Measurements from ENCODE around the gene MPZL2.

MPZL2 gene

DNA sequence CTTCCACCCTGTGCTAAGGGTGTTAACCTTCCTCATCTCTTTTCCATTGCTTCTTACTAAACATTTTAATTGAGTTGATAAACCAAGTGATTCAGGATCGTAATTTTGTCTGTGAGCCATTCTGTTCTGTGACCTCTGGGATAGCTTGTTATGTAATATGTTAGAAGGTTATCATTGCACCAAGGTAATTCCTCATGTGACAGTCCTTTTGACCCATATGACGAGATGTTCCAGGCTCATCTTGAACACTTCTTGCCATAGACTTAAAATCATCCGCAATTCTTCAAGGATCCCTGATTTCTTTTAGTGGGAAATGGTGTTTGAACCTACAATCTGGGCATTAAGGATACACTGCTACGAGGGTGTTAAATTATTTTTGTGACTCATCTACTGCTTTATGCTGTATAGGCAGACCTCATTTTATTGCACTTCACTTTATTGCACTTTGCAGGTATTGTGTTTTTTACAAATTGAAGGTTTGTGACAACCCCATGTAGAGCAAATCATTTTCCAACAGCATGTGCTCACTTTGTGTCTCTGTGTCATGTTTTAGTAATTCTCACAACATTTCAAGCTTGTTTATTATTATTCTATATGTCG is 19.0 kb upstream of the MPZL2 start:
- no peak for DNase-seq (ENCODE audit: low read depth)

DNA sequence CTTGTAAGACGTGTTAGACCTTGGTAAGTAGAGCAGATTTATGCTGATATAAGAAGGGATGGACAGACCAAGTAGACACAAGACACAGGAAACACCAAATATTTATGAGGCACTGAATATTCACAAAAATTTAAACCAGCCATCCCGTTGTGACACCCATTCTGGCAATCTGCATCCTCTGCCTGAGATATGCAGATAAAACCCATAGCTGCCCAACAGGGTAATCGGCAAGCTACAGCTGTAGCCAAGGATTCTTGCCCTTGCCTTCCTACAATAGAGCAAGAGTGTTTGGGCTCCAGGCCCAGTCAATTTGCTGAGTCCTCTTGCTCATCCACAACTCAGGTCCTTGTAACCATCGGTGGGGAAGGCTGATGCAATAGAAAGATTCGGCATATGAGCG is 18.5 kb upstream of the MPZL2 start:
- DNase-seq (ENCODE audit: low read depth): no peak

DNA sequence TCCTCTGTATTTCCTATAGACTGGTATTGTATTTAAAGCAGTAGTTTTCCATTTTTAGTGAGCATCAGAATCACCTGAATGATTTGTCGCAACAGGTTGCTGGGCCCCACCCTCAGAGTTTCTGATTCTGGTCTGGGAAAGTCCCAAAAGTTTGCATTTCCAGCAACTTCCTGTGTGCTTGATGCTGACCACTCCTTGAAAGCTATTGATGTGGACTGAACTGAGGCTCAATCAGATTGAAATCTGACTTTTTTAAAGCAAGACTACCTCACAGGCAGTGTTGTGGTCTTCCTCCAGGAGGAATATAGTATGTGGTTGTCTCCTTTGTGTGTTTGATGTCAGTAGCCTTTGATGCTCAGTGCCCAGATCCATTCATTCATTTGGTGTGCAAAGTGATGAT is 17.2 kb upstream of the MPZL2 start:
- DNase-seq (ENCODE audit: low read depth): no peak

DNA sequence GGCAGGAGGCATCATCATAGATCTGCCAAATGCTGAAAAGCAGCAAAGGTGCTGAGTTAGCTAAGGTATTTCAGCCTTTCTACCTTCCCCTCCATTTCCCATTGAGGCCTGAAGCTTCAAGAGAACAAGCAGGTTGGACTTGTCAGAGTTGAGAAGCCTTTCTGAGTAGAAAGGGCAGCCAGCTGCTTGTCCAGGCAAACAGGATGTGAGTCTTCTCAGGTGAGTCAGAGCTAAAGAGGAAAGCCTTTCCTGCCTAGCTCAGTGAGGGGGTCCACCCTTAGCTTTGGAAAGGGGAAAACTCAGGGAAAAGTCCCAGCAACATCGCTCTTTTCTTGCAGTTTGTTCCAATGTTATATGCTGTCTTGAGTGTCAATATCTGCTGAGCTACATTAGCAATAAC is 13.2 kb upstream of the MPZL2 start:
- DNase-seq (ENCODE audit: low read depth): no peak

DNA sequence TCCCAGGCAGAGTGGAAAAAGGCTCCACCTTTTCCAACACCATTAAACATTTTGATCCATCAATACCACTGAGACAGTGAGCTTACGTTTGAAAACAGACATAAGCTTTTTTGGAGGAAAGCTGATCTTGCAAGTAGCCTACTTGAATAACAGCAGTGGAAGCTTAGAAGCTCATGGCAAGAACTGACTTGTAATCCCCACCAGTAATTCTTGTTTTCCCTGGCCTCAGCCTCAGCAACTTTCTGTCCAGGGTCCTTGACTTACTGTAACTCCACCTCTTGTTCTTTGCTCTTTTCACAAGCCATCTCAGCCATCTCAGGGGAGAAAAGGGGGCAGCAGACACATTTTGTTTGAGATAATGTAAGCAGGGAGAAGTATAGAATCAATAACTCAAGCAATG is 12.3 kb upstream of the MPZL2 start:
- no peak for DNase-seq (ENCODE audit: low read depth)

DNA sequence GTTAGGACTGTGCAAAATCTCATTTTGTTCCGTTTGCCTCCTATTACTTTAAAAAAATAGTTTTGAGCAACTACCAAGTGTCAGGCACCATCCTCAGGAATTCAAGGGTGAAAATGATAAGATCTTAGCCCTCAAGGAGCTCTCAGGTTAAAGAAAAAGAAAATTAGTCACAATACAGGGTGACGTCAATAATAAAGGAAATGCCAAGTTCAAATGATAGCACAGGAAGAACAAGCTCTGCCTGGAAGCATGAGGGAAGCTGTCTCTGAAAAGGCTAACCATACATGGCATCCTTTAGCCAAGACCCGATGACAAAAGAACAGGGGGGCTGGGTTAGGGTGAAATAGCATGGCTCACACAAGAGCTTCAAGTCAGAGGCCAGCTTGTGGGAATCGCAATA is 11.1 kb upstream of the MPZL2 start:
- no peak for DNase-seq (ENCODE audit: low read depth)

DNA sequence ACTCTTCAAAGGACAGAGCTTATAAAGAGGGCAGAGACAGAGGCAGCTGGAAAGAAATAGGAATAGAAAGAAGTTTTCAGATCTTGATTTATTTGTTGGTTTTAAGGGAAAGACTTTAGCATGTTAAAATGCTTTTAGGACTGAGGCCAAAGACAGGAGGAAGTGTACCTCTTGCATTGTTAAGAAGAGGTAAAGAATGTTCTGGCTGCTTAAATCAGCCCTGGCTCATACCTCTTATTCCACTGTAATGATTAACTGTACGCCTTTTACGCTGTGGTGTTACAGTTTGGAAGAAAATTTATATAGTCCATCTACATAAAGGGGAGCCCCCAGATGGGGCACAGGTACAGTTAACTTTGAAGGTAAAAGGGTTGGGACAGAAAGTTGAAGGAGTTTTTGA is 10.1 kb upstream of the MPZL2 start:
- no peak for DNase-seq (ENCODE audit: low read depth)

DNA sequence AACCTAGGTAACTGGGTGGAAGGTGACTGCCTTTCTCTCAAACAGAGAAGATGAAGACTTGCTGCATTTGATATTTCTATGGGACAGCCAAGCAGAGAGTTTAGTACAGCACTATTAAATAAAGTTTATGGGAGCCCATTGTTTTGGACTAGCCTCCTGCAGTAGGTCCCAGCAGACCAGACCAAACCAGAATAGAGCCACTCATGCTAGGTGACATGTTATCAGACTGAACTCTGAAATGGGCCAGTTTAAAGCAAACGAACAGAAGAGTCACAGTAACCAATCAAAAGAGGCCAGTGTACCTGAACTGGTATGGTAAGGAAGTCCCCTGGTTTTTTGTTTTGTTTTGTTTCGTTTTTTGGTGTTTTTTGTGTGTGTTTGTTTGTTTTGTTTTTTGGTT is 7.9 kb upstream of the MPZL2 start:
- DNase-seq (ENCODE audit: low read depth): no peak

DNA sequence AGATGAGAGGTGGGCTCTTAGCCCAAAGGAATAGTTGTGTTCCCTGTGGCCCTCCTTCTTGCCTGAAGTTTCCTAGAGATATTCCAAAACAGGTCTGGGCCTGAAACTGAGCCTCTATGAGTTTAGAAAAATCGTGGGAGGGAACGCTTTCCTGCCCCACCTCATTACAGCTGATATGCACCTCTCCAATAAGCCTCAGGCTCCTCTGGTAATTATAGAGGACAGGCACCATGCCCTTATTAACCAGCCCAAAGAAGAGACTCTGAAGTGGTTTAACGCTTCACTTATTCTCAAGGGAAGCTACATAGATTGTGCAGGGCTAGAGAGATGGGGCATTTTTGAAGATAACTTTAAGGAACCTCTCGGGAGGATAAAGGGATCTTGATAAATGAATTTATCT is 3.4 kb upstream of the MPZL2 start:
- no peak for DNase-seq (ENCODE audit: low read depth)

DNA sequence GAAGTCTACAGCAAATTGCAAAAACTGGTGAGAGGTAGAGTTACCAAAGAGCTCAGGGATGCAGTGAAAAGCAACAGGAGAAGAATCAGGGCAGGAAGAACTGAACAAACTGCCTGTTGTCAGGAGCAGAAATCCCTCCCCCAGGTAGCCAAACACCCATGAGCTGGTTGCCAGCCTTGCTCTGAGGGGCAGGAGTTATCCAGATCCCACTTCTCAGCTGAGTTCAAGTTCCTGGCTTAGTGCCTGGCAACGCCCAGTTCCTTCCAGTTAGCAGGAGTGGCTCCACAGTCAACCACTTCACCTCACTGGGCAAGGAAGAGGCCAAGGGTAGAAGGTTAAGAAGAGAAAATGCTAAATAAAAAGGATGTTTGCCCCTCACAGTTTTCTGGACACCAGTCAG is 1.9 kb upstream of the MPZL2 start:
- no peak for DNase-seq (ENCODE audit: low read depth)

DNA sequence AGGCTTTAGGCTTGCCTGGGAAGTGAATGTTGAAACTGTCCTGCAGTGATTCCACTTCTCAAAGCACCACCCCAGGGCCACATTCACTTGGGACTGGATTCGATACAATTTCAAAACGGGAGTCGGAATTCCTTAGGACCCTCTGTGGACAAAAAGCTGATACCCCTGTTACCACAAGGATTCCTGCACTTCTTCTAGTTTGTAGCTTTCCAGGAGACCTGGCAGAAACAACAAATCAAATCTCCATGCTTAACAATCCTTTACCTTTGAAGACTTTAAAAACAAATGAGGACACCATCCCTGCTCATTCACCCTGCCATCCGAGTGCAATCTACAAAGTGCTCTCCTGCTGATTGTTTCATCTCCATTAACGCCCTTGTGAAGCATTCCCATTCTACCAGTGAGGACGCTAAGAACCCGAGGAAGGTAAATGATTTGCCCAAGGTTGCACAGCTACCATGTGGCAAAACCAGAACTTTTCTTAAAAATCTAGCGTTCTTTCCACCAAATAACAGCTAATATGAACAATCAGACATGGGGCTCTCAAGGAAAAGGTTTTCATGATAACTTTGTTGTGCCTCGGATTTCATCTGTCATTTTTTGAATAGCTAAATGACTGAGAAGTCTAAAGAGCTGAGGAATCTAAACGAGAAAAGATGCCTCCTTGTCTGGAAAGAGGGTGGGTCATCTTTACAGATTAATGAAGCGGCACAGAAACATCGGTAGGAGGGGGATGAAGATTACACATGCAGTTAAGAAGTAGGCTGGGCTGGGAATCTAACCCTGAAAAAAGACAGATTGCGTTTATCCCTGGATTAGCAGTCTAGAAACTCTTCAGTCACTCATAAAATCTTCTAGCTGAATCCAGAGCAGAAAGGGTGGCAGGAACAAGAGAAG is 720 bp upstream of the MPZL2 start:
- no peak for DNase-seq (ENCODE audit: low read depth)

DNA sequence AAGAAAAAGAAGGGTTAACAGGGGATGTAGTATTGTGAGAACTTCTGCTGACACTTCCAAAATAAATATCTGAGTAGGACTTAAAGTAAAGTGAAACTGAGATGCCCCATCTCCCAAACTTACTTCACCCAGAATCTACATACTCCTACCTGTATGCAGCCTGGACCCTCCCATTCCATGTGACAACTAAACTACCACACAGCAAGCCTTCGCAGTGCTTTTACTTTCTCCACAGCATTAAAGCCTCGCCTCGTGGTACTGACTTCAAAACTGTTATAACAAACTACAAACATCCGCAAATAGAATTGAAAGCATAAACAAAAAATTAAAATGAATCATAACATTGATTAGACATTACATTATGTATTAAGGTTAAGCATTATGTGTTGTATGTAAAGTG is 985 bp downstream of the MPZL2 start:
- no peak for DNase-seq (ENCODE audit: low read depth)

DNA sequence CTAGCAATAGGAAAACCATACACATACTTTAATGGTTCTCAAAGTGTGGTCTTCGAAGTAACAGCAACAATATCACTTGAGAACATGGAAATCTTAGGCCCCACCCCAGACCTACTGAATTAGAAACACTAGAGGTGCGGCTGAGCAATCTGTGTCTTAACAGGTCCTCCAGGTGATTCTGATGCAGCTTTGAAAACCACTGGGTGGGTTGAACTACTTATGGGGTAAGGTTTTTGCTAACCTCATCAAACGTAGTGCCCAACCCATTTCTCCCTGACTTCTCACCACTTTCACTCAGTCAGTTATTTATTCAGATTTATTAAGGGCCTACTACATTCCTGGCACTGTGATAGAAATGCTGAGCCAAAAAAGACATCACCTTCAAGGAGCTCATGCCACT is 3.7 kb downstream of the MPZL2 start:
- DNase-seq (ENCODE audit: low read depth): no peak

DNA sequence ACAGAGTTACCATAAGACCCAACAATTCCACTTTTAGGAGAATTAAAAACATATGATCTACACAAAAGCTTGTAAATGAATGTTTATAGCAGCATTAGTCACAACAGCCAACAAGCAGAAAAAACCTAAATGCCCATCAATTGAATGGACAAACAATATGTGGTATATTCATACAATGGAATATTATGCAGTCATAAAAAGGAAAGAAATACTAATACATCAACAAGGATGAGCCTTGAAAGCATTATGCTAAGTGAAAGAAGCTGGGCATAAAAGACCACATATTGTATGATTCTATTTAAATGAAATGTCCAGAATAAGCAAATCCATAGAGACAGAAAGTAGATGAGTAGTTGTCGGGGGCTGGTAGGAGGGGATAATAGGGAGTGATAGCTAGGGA is 5.0 kb downstream of the MPZL2 start:
- no peak for DNase-seq (ENCODE audit: low read depth)

DNA sequence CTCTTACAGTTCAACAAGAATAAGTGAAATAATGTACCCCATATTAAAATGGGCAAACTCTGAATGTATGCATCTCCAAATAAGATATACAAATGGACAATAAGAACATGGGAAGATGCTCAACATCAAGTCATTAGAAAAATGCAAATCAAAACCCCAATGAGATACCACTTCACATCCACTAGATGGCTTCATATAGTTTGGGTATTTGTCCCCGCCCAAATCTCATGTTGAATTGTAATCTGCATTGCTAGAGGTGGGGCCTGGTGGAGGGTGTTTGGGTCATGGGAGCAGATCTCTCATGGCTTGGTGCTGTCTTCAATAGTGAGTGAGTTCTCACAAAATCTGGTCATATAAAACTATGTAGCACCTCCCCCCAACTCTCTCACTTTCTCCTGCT is 5.7 kb downstream of the MPZL2 start:
- DNase-seq (ENCODE audit: low read depth): no peak

DNA sequence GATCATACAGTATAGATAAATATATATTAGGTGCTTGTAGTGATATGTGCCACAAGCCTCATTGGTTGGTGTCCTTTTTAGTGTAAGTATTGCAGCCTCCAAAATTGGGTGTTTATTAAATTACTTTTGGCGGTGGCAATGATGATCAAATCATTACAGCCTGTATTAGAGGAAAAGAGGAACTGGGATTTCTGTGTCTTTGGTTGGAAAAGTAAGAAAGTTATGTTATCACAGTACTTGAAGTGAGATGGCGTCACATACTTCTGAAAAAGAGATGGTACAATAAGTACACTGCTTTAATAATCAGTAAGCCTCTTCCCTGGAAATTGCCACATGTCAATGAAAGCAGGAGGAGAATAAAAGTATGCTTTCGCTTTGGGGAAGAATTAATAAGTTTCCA is 11.4 kb downstream of the MPZL2 start:
- no peak for DNase-seq (ENCODE audit: low read depth)

DNA sequence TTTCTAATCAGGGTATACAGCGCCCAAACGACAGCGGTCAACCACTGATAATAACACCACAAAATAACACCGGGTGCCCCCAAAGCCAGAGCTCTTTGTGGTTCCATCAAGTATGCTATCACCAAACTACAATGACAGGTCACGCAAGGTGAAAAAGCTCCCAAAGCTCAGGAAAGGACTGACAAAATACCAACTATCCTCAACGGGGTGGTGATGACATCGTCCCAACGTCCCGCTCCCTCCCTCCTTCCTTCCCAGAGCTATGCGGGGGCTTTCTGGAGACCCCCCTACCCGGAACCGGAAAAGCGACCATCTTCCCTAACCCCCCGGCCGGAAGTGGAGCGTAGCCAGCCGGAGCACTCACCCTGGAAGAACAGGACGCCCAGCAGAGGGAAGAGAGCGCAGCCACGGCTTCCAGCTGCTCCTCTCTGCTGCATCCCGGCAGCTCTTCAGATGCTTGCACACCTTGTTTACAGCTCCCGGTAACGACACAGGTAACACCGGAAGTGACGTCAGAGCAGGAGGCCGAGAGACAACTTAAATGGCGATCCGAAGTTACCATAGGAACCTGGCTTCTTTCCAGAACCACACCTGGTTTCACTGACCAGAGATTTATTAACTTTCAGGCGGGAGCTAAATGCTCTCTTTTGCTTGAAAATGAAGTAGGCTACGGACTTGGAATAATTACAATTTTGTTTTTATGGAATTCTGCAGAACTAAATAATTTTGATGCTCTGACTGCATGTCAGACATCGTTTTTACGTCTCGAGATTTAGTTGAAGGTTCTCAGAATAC is 12.0 kb downstream of the MPZL2 start, which contains the start of gene MPZL3:
Gene MPZL3 (minus strand): TSS at position 508 of the 795 bp plus-strand sequence. CDS start 71 bp downstream, at position 437.
- no peak for DNase-seq (ENCODE audit: low read depth)

DNA sequence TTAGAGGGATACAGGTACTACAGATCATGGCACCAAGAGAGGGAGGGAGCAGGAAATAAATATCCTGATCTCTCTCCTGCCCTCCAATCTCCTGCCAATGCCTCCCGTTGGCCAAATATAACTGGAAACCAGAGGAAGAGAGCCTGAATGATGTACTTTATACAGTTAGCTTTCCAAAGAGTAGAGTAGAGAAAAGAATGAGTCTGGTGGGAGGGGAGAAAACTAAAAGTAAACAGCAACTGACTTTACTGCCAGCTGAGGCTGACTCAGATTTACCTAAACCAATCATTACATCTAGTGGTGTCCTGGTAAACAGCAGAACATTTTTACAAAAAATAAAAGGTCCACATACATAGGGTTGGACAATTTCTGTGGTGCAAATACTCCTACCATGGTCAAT is 17.1 kb downstream of the MPZL2 start:
- DNase-seq (ENCODE audit: low read depth): no peak

DNA sequence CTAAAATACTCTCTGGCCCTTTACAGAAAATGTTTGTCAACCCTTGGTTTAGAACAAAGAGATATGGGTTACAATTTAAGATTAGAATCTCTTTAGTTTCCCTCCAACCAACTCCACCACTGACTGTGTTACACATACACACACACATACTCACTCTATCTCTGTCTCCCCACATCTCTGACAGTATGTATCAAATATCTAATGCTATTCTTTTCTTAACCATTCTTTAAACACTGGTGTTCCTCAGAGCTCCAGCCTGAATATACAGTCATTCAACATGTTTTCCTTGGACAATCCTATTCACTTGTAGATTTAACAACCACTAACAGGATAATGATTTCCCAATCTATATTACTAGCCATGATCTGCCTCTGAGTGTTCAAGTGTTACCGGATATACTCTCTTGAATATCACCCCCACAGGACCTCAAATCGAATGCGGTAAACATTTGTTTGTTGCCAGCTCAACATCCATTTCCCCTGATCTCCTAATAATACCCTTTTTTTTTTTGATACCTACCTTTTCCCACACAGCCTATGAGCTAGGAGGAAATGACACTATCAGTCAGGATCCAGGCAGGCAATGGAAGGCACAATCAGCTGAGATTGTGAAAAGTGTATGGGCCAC is 18.0 kb downstream of the MPZL2 start:
- no peak for DNase-seq (ENCODE audit: low read depth)

DNA sequence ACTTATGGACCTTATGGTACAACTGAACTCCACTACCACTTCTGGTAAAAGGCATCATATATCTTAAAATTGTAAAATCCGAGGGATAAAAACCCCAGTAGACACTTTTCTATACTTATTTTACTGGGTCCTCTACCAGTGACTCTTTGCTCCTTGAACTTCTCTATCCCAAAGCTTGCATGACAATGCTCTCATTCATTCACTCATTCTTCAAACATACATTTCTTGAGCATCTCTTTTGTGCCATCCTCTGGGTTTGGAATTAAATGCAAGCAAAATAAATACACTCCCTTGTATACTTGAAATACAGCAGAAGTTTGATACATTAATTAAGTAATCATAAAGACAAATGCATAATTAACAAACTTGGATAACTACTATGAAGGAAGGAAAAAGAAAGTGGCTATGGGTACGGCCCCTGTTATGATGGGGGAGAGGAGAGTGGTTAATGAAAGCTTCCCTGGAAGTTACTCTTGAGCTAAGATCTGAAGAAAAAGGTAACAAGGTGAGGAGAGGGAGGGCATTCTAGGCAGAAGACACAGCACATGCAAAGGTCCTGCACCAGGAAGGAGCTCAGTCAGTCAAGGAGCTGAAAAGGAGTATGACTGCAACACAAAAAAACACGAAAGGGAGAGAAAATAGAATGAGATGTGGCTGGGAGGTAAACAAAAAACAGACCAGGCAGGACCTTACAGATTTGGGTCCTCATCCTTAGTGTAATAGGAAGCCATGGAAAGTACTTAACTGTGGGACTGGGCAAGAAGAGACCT is 19.9 kb downstream of the MPZL2 start:
- DNase-seq (ENCODE audit: low read depth): no peak

DNA sequence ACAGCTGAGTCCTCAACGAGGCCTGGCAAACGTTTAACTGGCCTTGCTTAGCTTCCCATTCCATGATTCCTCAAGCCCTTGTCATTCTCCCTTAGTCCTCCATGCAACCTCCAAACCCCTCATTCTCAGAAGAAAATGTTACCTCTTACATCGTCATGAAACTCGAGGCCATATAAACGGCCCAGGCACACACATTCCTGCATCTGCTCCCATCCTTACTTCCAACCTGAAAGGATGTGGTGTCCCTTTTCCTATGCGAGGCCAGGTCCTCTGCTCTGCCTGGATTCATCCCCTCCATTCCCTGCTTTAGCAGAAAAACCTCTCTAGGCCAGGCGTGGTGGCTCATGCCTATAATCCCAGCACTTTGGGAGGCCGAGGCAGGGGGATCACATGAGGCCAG is 20.9 kb downstream of the MPZL2 start:
- no peak for DNase-seq (ENCODE audit: low read depth)

DNA sequence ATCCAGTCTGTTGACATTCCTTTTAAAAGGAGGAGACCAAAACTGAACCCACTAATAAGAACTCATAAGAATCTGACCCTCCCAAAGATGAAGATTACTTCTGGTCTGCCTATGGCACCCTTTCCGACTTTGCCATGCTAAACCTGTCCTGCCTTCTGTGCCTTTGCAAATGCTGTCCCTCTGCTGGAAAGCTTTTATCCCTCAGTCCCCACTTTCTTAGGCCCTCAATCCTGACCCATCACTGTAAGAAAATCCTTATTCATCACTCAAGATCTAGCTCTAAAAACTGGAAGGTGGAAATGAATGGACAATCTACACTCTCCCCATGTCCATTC is 22.4 kb downstream of the MPZL2 start:
- no peak for DNase-seq (ENCODE audit: low read depth)

Data from GM04503 (cell line).